Endothelial cell of coronary artery (primary cell): ENCODE results near the gene SLC8A2. TPM values are rescaled to one million over a fixed set of nuclear protein-coding genes. Genes with fewer than 3 reads are reported as not detected.

Experiments used
- total RNA-seq: library from RNA; depleted of rRNA; stranded (reverse); fragments of >200 nt; gene quantifications from 2 replicates; pipeline ENCODE4 v1.2.3, GENCODE V29; 2014

SLC8A2 gene, protein sequence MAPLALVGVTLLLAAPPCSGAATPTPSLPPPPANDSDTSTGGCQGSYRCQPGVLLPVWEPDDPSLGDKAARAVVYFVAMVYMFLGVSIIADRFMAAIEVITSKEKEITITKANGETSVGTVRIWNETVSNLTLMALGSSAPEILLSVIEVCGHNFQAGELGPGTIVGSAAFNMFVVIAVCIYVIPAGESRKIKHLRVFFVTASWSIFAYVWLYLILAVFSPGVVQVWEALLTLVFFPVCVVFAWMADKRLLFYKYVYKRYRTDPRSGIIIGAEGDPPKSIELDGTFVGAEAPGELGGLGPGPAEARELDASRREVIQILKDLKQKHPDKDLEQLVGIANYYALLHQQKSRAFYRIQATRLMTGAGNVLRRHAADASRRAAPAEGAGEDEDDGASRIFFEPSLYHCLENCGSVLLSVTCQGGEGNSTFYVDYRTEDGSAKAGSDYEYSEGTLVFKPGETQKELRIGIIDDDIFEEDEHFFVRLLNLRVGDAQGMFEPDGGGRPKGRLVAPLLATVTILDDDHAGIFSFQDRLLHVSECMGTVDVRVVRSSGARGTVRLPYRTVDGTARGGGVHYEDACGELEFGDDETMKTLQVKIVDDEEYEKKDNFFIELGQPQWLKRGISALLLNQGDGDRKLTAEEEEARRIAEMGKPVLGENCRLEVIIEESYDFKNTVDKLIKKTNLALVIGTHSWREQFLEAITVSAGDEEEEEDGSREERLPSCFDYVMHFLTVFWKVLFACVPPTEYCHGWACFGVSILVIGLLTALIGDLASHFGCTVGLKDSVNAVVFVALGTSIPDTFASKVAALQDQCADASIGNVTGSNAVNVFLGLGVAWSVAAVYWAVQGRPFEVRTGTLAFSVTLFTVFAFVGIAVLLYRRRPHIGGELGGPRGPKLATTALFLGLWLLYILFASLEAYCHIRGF
- under 0.01 TPM in 1 of 2 replicates, not detected in the other for total RNA-seq

DNA sequence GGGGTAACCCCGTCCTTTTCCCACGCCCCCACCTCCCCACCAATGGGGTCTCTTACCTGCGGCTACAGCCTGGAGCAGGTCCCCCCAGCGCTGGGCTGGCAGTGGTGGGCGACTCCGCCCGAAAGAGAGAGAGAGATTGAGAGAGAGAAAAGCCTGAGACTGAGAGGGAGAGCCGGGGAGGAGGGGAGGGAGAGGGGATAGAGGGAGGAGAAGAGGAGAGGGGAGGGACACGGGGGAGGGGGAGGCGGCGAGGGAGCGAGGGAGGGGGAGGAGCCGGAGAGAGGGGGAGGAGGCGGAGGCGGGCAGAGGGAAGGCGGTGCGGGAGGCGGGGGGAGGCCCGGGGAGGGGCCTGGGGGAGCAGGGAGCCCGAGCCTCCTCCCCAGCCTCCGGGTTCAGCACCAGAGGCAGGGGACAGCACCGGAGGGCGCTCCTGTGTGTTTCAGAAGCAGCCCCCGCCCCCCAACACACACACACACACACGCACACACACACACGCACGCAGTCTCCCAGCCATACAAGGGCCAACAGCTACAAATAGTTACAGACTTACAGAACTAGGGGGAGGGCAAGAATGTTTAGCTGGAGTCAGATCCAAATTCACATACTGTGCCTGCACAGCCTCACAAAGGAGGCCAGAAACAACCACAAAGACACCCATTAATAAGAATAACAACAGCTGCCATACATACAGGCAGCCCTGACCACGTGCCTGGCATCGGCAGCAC is at the start of gene SLC8A2:
TSS of gene SLC8A2 (minus strand) at position 161 of the 725 bp plus-strand sequence. CDS start 5,490 bp downstream, outside the sequence.

GRCh38 chr19:47514869-47515588 is 43.3 kb upstream of the SLC8A2 start, which contains the start of gene NAPA:
Gene NAPA, minus strand, starts transcription at chr19:47515063. Its CDS starts 123 bp downstream, at chr19:47514940.

GRCh38 chr19:47483800-47484690 is 12.4 kb upstream of the SLC8A2 start, which contains the start of gene KPTN:
Gene KPTN, minus strand, starts transcription at chr19:47484219. Its CDS starts 59 bp downstream, at chr19:47484160.

GRCh38 chr19:47419030-47419783 is 52.5 kb downstream of the SLC8A2 start, which contains the start of gene MEIS3:
Gene MEIS3, minus strand, starts transcription at chr19:47419527. Its CDS starts 446 bp downstream, at chr19:47419081.

Other genes starting within 250 kb of the SLC8A2 start
- 14.2 and 21.8 TPM in 2 replicates for gene BBC3, start 240.7 kb downstream of the SLC8A2 start, total RNA-seq
- gene CCDC9, start 215.4 kb downstream of the SLC8A2 start, total RNA-seq = 5.0 and 5.6 TPM in 2 replicates
- 0.81 and 1.0 TPM in 2 replicates for gene INAFM1, start 197.0 kb downstream of the SLC8A2 start, total RNA-seq
- not detected in 2 replicates for gene C5AR1, start 162.0 kb downstream of the SLC8A2 start, total RNA-seq
- gene C5AR2, start 139.7 kb downstream of the SLC8A2 start, total RNA-seq = 0.09 and 0.28 TPM in 2 replicates
- 8.2 and 8.9 TPM in 2 replicates for gene DHX34, start 122.6 kb downstream of the SLC8A2 start, total RNA-seq
- gene MEIS3, start 52.4 kb downstream of the SLC8A2 start, total RNA-seq = 4.0 TPM in 1 of 2 replicates, not detected in the other
- 4.2 and 5.5 TPM in 2 replicates for gene KPTN, start 12.3 kb upstream of the SLC8A2 start, total RNA-seq
- 48.9 and 56.0 TPM in 2 replicates for gene NAPA, start 43.2 kb upstream of the SLC8A2 start, total RNA-seq
- under 0.01 and 0.27 TPM in 2 replicates for gene ZNF541, start 101.3 kb upstream of the SLC8A2 start, total RNA-seq
- gene BICRA, start 137.2 kb upstream of the SLC8A2 start, total RNA-seq = 2.5 and 2.7 TPM in 2 replicates
- gene EHD2, start 241.5 kb upstream of the SLC8A2 start, total RNA-seq = 88.3 and 162 TPM in 2 replicates